GM23338 (cell line): Measurements from ENCODE around the gene CSF1R. TPM values are rescaled to one million over a fixed set of nuclear protein-coding genes. Genes with fewer than 3 reads are reported as not detected.
A peak's percentile ranks its signal among the peaks of the same experiment; 100 is the strongest.

Source experiments
- ATAC-seq: fragments of 200-7000 bp; cut with Tn5 transposase; 3 replicates; pipeline ENCODE4 v1.9.1; 2020
- DNase-seq: peaks from one replicate; pipeline ENCODE4 v3.0.0-alpha.2; 2015; ENCODE audit warnings: low spot score
- H2AFZ ChIP-seq: fragments of 200-600 bp; sonication (generic); 2 replicates; pipeline ENCODE4 v1.8.0; 2016; ENCODE audit warnings: antibody characterized with exemption, mild to moderate bottlenecking, moderate library complexity
- H3F3A ChIP-seq: fragments of 200-600 bp; sonication (generic); replicated peaks from 2 replicates; pipeline ENCODE4 v1.8.0; 2017; ENCODE audit warnings: antibody characterized with exemption, mixed run types, low read depth
- H3K27ac ChIP-seq: fragments of 200-600 bp; sonication (generic); 2 replicates; pipeline ENCODE4 v1.6.1; 2016; ENCODE audit warnings: low read depth
- H3K27me3 ChIP-seq: fragments of 200-600 bp; sonication (generic); 2 replicates; pipeline ENCODE4 v1.8.0; 2016; ENCODE audit warnings: mild to moderate bottlenecking, mixed run types, moderate library complexity; ENCODE audit not compliant: insufficient read depth
- H3K36me3 ChIP-seq: fragments of 200-600 bp; sonication (generic); 2 replicates; pipeline ENCODE4 v1.8.0; 2016; ENCODE audit warnings: mild to moderate bottlenecking; ENCODE audit not compliant: insufficient read depth
- H3K4me1 ChIP-seq: fragments of 200-600 bp; sonication (generic); 2 replicates; pipeline ENCODE4 v1.8.0; 2016; ENCODE audit warnings: mild to moderate bottlenecking, moderate library complexity; ENCODE audit not compliant: insufficient read depth
- H3K4me2 ChIP-seq: fragments of 200-600 bp; sonication (generic); 2 replicates; pipeline ENCODE4 v1.7.1; 2017; ENCODE audit warnings: mixed run types
- H3K4me3 ChIP-seq: fragments of 200-600 bp; sonication (generic); 2 replicates; pipeline ENCODE4 v1.6.1; 2016; ENCODE audit warnings: mixed run types
- H3K79me2 ChIP-seq: fragments of 200-600 bp; sonication (generic); replicated peaks from 2 replicates; pipeline ENCODE4 v1.8.0; 2017; ENCODE audit warnings: mild to moderate bottlenecking; ENCODE audit not compliant: insufficient read depth
- H3K9me2 ChIP-seq: fragments of 200-600 bp; sonication (generic); 2 replicates; pipeline ENCODE4 v1.8.0; 2017; ENCODE audit not compliant: insufficient read depth
- H4K20me1 ChIP-seq: fragments of 200-600 bp; sonication (generic); replicated peaks from 2 replicates; pipeline ENCODE4 v1.8.0; 2017; ENCODE audit warnings: mild to moderate bottlenecking; ENCODE audit not compliant: insufficient read depth
- H3K27ac Mint-ChIP-seq: 2 replicates; pipeline ENCODE4 v1.8.0; 2020; ENCODE audit warnings: inconsistent platforms, mild to moderate bottlenecking, moderate library complexity, mixed read lengths
- H3K27me3 Mint-ChIP-seq: 3 replicates; pipeline ENCODE4 v1.8.0; 2022; ENCODE audit warnings: low read depth, mild to moderate bottlenecking, moderate library complexity, mixed read lengths, inconsistent platforms; ENCODE audit not compliant: insufficient read depth, poor library complexity
- H3K36me3 Mint-ChIP-seq: 3 replicates; pipeline ENCODE4 v1.8.0; 2021; ENCODE audit warnings: low read depth, mild to moderate bottlenecking, inconsistent platforms, moderate library complexity, mixed read lengths
- H3K4me1 Mint-ChIP-seq: 3 replicates; pipeline ENCODE4 v1.8.0; 2020; ENCODE audit warnings: mild to moderate bottlenecking, inconsistent platforms, mixed read lengths
- H3K4me3 Mint-ChIP-seq: 3 replicates; pipeline ENCODE4 v1.8.0; 2021; ENCODE audit warnings: moderate library complexity, mild to moderate bottlenecking, inconsistent platforms, mixed read lengths
- H3K9me3 Mint-ChIP-seq: 3 replicates; pipeline ENCODE4 v1.8.0; 2020; ENCODE audit warnings: moderate library complexity, mild to moderate bottlenecking, inconsistent platforms, mixed read lengths
- CREB1 ChIP-seq: fragments of 250-450 bp; sonication (Bioruptor Pico); IDR thresholded peaks from 2 replicates; pipeline ENCODE4 v1.5.0; 2020; ENCODE audit warnings: low read depth, mild to moderate bottlenecking, moderate library complexity
- CTCF ChIP-seq, 2 experiments: fragments of 200-600 bp in 1 of 2; sonication (generic) in 1 of 2; conservative IDR thresholded peaks; 2 replicates each; pipeline versions ENCODE4 v1.5.1 to v1.6.1; 2016 to 2017; ENCODE audit warnings: antibody characterized with exemption in 2 of 2, low read depth in 2 of 2, mild to moderate bottlenecking in 2 of 2, moderate library complexity in 1 of 2
- EZH2 ChIP-seq: fragments of 200-600 bp; sonication (generic); IDR thresholded peaks from one replicate; pipeline ENCODE4 v1.8.0; 2017; ENCODE audit warnings: antibody characterized with exemption, mild to moderate bottlenecking, low read depth; ENCODE audit not compliant: unreplicated experiment
- EZH2phosphoT487 ChIP-seq: fragments of 200-600 bp; sonication (generic); IDR thresholded peaks from one replicate; pipeline ENCODE4 v1.8.1; 2018; ENCODE audit warnings: antibody characterized with exemption; ENCODE audit not compliant: unreplicated experiment
- JUNB ChIP-seq: IDR thresholded peaks from one replicate; pipeline ENCODE4 v1.6.1; 2016; ENCODE audit warnings: antibody characterized with exemption; ENCODE audit not compliant: unreplicated experiment
- NANOG ChIP-seq: IDR thresholded peaks from 2 replicates; pipeline ENCODE4 v1.6.1; 2016; ENCODE audit warnings: antibody characterized with exemption, borderline replicate concordance
- POLR2AphosphoS5 ChIP-seq: IDR thresholded peaks from 2 replicates; pipeline ENCODE4 v1.6.1; 2016; ENCODE audit warnings: antibody characterized with exemption, low read depth
- STAT1 ChIP-seq: IDR thresholded peaks from one replicate; pipeline ENCODE4 v1.6.1; 2016; ENCODE audit warnings: antibody characterized with exemption; ENCODE audit not compliant: unreplicated experiment
- ZNF114 ChIP-seq: fragments of 250-450 bp; sonication (Bioruptor Pico); IDR thresholded peaks from 2 replicates; pipeline ENCODE4 v1.5.0; 2020; ENCODE audit warnings: mild to moderate bottlenecking, moderate library complexity
- ZNF331 ChIP-seq: fragments of 250-450 bp; sonication (Bioruptor Pico); IDR thresholded peaks from 2 replicates; pipeline ENCODE4 v1.5.0; 2020; ENCODE audit warnings: low read depth, mild to moderate bottlenecking, moderate library complexity
- polyA plus RNA-seq: library from polyadenylated mRNA; unstranded; fragments of >200 nt; fragmentation: Nextera tagmentation; extraction: Ambion mirVana; gene quantifications from 2 replicates; pipeline ENCODE4 v1.2.1, GENCODE V29; 2016
- total RNA-seq: library from RNA; depleted of rRNA; stranded (reverse); fragments of >200 nt; shearing (Covaris generic); gene quantifications from 2 replicates; pipeline ENCODE4 v1.2.3, GENCODE V29; 2014
- TF ChIP-seq, protein P1 (sequence below): IDR thresholded peaks from one replicate; pipeline ENCODE4 v1.6.1; 2018; ENCODE audit warnings: antibody characterized with exemption; ENCODE audit not compliant: unreplicated experiment
- TF ChIP-seq, protein P2 (sequence below): fragments of 250-450 bp; sonication (Bioruptor Pico); IDR thresholded peaks from 2 replicates; pipeline ENCODE4 v1.5.0; 2020; ENCODE audit warnings: mild to moderate bottlenecking, moderate library complexity
- TF ChIP-seq, protein P3 (sequence below): IDR thresholded peaks from 2 replicates; pipeline ENCODE4 v1.6.1; 2016; ENCODE audit warnings: antibody characterized with exemption

The CSF1R gene
- total and polyA plus RNA-seq, 2 experiments from 2014 or later, result 0.21 TPM; not detected in 1

DNA sequence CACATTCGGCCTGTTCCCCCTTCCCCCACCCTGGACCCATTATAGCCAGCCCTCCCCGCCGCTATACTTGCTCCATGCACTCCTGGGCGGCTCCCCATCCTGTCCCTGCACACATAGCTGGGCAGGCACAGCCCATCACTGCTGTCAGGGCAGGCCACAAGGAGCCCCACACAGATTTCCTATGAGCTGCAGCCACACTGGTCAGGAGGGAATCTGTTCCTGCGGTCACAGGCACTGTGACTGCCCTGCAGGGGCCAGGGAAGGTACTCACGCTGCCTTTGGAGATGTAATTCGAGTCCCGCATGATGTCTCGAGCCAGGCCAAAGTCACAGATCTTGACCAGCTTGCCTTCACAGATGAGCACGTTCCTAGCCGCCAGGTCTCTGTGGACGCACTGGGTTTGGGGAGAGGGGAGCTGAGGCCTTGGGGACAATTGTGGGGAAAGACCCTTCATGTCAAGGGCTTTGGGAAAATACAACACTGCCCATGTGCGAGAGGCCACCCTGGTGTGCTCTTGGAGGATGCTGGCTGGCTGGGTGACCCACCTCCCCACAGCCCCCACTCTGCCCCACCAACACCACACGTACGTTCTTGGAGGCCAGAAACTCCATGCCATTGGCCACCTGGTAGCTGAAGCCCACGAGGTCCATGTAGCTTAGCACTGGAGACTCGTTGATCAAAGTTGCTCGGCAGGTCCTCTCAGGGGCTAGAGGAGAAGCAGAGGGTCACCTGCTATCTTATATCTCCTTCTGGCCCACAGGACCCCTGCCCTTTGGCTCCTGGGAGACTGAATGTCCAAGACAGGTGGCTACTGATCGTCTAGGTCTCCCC is 34.5 kb upstream of the CSF1R start:
- Histone ChIP-seq H3K27ac (no peak overlapping the region), H3K27me3 (no peaks in the 10 kb centered on the region), H3K36me3 (no peaks in the 10 kb centered on the region), H3K79me2 (no peaks in the 10 kb centered on the region), H3F3A (no peaks in the 10 kb centered on the region), H4K20me1 (no peaks in the 10 kb centered on the region), H3K9me2 (no peaks in the 10 kb centered on the region), H3K4me3 (no peak overlapping the region), H2AFZ (no peak overlapping the region), H3K4me1 (no peaks in the 10 kb centered on the region), H3K4me2 (no peak overlapping the region)
- no peaks in the 10 kb centered on the region for H3K9me3 Mint-ChIP-seq
- H3K27ac Mint-ChIP-seq, result no peak overlapping the region
- no peaks in the 10 kb centered on the region for H3K36me3 Mint-ChIP-seq
- H3K27me3 Mint-ChIP-seq, result peaks cover 13% of the 10 kb centered on the region
- ATAC-seq (peak; percentile 39), DNase-seq (no peak)
- TF ChIP-seq JUNB (no peak), EZH2phosphoT487 (no peak), CREB1 (CRISPR knock-in tag) (no peak), CTCF (conservative IDR thresholded peaks at IDR 0.05; ENCODE audit: low read depth in 2 of 2) (no peak), ZNF114 (CRISPR knock-in tag) (no peak), ZNF331 (CRISPR knock-in tag) (no peak), POLR2AphosphoS5 (no peak), STAT1 (no peak), NANOG (no peak), EZH2 (no peak)
- TF ChIP-seq, protein P1, sequence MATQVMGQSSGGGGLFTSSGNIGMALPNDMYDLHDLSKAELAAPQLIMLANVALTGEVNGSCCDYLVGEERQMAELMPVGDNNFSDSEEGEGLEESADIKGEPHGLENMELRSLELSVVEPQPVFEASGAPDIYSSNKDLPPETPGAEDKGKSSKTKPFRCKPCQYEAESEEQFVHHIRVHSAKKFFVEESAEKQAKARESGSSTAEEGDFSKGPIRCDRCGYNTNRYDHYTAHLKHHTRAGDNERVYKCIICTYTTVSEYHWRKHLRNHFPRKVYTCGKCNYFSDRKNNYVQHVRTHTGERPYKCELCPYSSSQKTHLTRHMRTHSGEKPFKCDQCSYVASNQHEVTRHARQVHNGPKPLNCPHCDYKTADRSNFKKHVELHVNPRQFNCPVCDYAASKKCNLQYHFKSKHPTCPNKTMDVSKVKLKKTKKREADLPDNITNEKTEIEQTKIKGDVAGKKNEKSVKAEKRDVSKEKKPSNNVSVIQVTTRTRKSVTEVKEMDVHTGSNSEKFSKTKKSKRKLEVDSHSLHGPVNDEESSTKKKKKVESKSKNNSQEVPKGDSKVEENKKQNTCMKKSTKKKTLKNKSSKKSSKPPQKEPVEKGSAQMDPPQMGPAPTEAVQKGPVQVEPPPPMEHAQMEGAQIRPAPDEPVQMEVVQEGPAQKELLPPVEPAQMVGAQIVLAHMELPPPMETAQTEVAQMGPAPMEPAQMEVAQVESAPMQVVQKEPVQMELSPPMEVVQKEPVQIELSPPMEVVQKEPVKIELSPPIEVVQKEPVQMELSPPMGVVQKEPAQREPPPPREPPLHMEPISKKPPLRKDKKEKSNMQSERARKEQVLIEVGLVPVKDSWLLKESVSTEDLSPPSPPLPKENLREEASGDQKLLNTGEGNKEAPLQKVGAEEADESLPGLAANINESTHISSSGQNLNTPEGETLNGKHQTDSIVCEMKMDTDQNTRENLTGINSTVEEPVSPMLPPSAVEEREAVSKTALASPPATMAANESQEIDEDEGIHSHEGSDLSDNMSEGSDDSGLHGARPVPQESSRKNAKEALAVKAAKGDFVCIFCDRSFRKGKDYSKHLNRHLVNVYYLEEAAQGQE, result no peak
- TF ChIP-seq, protein P2, sequence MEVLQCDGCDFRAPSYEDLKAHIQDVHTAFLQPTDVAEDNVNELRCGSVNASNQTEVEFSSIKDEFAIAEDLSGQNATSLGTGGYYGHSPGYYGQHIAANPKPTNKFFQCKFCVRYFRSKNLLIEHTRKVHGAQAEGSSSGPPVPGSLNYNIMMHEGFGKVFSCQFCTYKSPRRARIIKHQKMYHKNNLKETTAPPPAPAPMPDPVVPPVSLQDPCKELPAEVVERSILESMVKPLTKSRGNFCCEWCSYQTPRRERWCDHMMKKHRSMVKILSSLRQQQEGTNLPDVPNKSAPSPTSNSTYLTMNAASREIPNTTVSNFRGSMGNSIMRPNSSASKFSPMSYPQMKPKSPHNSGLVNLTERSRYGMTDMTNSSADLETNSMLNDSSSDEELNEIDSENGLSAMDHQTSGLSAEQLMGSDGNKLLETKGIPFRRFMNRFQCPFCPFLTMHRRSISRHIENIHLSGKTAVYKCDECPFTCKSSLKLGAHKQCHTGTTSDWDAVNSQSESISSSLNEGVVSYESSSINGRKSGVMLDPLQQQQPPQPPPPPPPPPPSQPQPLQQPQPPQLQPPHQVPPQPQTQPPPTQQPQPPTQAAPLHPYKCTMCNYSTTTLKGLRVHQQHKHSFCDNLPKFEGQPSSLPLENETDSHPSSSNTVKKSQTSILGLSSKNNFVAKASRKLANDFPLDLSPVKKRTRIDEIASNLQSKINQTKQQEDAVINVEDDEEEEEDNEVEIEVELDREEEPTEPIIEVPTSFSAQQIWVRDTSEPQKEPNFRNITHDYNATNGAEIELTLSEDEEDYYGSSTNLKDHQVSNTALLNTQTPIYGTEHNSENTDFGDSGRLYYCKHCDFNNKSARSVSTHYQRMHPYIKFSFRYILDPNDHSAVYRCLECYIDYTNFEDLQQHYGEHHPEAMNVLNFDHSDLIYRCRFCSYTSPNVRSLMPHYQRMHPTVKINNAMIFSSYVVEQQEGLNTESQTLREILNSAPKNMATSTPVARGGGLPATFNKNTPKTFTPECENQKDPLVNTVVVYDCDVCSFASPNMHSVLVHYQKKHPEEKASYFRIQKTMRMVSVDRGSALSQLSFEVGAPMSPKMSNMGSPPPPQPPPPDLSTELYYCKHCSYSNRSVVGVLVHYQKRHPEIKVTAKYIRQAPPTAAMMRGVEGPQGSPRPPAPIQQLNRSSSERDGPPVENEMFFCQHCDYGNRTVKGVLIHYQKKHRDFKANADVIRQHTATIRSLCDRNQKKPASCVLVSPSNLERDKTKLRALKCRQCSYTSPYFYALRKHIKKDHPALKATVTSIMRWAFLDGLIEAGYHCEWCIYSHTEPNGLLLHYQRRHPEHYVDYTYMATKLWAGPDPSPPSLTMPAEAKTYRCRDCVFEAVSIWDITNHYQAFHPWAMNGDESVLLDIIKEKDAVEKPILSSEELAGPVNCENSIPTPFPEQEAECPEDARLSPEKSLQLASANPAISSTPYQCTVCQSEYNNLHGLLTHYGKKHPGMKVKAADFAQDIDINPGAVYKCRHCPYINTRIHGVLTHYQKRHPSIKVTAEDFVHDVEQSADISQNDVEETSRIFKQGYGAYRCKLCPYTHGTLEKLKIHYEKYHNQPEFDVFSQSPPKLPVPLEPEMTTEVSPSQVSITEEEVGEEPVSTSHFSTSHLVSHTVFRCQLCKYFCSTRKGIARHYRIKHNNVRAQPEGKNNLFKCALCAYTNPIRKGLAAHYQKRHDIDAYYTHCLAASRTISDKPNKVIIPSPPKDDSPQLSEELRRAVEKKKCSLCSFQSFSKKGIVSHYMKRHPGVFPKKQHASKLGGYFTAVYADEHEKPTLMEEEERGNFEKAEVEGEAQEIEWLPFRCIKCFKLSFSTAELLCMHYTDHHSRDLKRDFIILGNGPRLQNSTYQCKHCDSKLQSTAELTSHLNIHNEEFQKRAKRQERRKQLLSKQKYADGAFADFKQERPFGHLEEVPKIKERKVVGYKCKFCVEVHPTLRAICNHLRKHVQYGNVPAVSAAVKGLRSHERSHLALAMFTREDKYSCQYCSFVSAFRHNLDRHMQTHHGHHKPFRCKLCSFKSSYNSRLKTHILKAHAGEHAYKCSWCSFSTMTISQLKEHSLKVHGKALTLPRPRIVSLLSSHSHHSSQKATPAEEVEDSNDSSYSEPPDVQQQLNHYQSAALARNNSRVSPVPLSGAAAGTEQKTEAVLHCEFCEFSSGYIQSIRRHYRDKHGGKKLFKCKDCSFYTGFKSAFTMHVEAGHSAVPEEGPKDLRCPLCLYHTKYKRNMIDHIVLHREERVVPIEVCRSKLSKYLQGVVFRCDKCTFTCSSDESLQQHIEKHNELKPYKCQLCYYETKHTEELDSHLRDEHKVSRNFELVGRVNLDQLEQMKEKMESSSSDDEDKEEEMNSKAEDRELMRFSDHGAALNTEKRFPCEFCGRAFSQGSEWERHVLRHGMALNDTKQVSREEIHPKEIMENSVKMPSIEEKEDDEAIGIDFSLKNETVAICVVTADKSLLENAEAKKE (CRISPR knock-in tag), result no peak
- TF ChIP-seq, protein P3, sequence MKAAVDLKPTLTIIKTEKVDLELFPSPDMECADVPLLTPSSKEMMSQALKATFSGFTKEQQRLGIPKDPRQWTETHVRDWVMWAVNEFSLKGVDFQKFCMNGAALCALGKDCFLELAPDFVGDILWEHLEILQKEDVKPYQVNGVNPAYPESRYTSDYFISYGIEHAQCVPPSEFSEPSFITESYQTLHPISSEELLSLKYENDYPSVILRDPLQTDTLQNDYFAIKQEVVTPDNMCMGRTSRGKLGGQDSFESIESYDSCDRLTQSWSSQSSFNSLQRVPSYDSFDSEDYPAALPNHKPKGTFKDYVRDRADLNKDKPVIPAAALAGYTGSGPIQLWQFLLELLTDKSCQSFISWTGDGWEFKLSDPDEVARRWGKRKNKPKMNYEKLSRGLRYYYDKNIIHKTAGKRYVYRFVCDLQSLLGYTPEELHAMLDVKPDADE, result no peak
- H3K4me1 Mint-ChIP-seq, result peaks cover 18% of the 10 kb centered on the region
- H3K4me3 Mint-ChIP-seq, result no peak overlapping the region
